H1 (cell line): Measurements from ENCODE around the gene C11orf71. TPM values are rescaled to one million over a fixed set of nuclear protein-coding genes. Genes with fewer than 3 reads are reported as not detected.

Source experiments
- CTCF ChIA-PET: fragments of 300-600 bp; sonication (Branson Sonifier 250); formaldehyde crosslinking; loops from one replicate; lab custom pipeline; 2021; ENCODE audit not compliant: partially characterized antibody; lab: Charles Lee
- POLR2A ChIA-PET: fragments of 300-600 bp; sonication (Branson Sonifier 250); formaldehyde crosslinking; loops from one replicate; lab custom pipeline; 2021; ENCODE audit warnings: inconsistent platforms; ENCODE audit not compliant: partially characterized antibody; lab: Charles Lee
- DNase-seq, 2 experiments: peaks; one replicate each; pipeline versions ENCODE4 v3.0.0 to v3.0.0-alpha.2; 2010 to 2022; ENCODE audit warnings: low spot score in 2 of 2, low read depth in 1 of 2, mixed read lengths in 1 of 2
- FAIRE-seq: peaks from 2 replicates; lab custom pipeline; 2011; peaks lifted over from hg19 to GRCh38; lab: Jason Lieb, UNC
- H2AFZ ChIP-seq: 2 replicates; pipeline ENCODE4 v1.8.1; 2012; ENCODE audit warnings: low read length, inconsistent platforms
- H2AK5ac ChIP-seq: 2 replicates; pipeline ENCODE4 v1.6.1; 2013; ENCODE audit warnings: low read depth, low read length
- H2BK120ac ChIP-seq: replicated peaks from 2 replicates; pipeline ENCODE3; 2013; ENCODE audit warnings: low read depth, low read length, inconsistent platforms
- H2BK12ac ChIP-seq: 2 replicates; pipeline ENCODE4 v1.6.1; 2013; ENCODE audit warnings: low read depth, low read length
- H2BK15ac ChIP-seq: 2 replicates; pipeline ENCODE4 v1.6.1; 2013; ENCODE audit warnings: low read length
- H2BK20ac ChIP-seq: 2 replicates; pipeline ENCODE4 v1.6.1; 2013; ENCODE audit warnings: low read length
- H2BK5ac ChIP-seq: 2 replicates; pipeline ENCODE4 v1.6.1; 2013; ENCODE audit warnings: low read depth, low read length
- H3K14ac ChIP-seq: 2 replicates; pipeline ENCODE4 v1.6.1; 2013; ENCODE audit warnings: inconsistent platforms; ENCODE audit not compliant: insufficient read length
- H3K18ac ChIP-seq: 2 replicates; pipeline ENCODE4 v1.6.1; 2013; ENCODE audit warnings: low read length; ENCODE audit errors: extremely low read depth
- H3K23ac ChIP-seq: 2 replicates; pipeline ENCODE4 v1.6.1; 2013; ENCODE audit warnings: inconsistent platforms; ENCODE audit not compliant: insufficient read length
- H3K23me2 ChIP-seq: 2 replicates; pipeline ENCODE4 v1.6.1; 2013; ENCODE audit warnings: low read depth, low read length
- H3K27ac ChIP-seq: 2 replicates; pipeline ENCODE4 v1.6.1; 2011; ENCODE audit warnings: low read depth, low read length, inconsistent platforms
- H3K27me3 ChIP-seq, 4 experiments: replicated peaks in 1 of 4; 1 replicate in 1 of 4; 2 replicates in 3 of 4; pipeline versions ENCODE4 v1.6.1 to v1.8.1; 2011 to 2013; ENCODE audit warnings: low read length in 3 of 4, mild to moderate bottlenecking in 3 of 4, inconsistent platforms in 2 of 4, mixed read lengths in 2 of 4, moderate library complexity in 1 of 4; ENCODE audit not compliant: control insufficient read depth in 3 of 4, insufficient read depth in 3 of 4; ENCODE audit errors: extremely low read depth in 1 of 4
- H3K36me3 ChIP-seq, 4 experiments: 2 replicates each; pipeline versions ENCODE4 v1.6.1 to v1.8.1; 2011 to 2013; ENCODE audit warnings: mild to moderate bottlenecking in 4 of 4, low read length in 3 of 4, moderate library complexity in 2 of 4, control low read depth in 1 of 4, inconsistent platforms in 1 of 4; ENCODE audit not compliant: insufficient read depth in 4 of 4, control insufficient read depth in 2 of 4
- H3K4ac ChIP-seq: replicated peaks from 2 replicates; pipeline ENCODE3; 2013; ENCODE audit warnings: low read length, low read depth, mixed read lengths, inconsistent platforms; ENCODE audit not compliant: insufficient read length
- H3K4me1 ChIP-seq, 4 experiments: replicated peaks in 1 of 4; 1 replicate in 1 of 4; 2 replicates in 3 of 4; pipeline versions ENCODE4 v1.6.1 to v1.8.1; 2011 to 2013; ENCODE audit warnings: low read length in 3 of 4, inconsistent platforms in 2 of 4, mixed read lengths in 1 of 4; ENCODE audit not compliant: insufficient read depth in 4 of 4, control insufficient read depth in 3 of 4
- H3K4me2 ChIP-seq, 2 experiments: 2 replicates each; pipeline versions ENCODE4 v1.6.1 to v1.8.1; 2011 to 2013; ENCODE audit warnings: low read depth in 2 of 2, low read length in 2 of 2, control low read depth in 1 of 2, inconsistent platforms in 1 of 2, mild to moderate bottlenecking in 1 of 2; ENCODE audit not compliant: insufficient read depth in 1 of 2
- H3K4me3 ChIP-seq, 4 experiments: fragments of 200-600, 300-600 bp in 1 of 4; sonication (generic), shearing (Covaris generic), sonication (Bioruptor Twin) in 1 of 4; 2 replicates each; pipeline versions ENCODE4 v1.5.1 to v1.8.1; 2011 to 2016; ENCODE audit warnings: low read length in 4 of 4, low read depth in 3 of 4, control low read depth in 2 of 4, inconsistent platforms in 2 of 4, mild to moderate bottlenecking in 2 of 4, mixed read lengths in 1 of 4, moderate library complexity in 1 of 4; ENCODE audit not compliant: insufficient read depth in 2 of 4; ENCODE audit errors: extremely low read depth in 1 of 4
- H3K56ac ChIP-seq: replicated peaks from 2 replicates; pipeline ENCODE3; 2013; ENCODE audit warnings: low read depth, mild to moderate bottlenecking, mixed read lengths, low read length, inconsistent platforms; ENCODE audit not compliant: insufficient read length
- H3K79me1 ChIP-seq: 2 replicates; pipeline ENCODE4 v1.6.1; 2013; ENCODE audit warnings: low read depth, low read length, control low read depth
- H3K79me2 ChIP-seq, 2 experiments: 2 replicates each; pipeline versions ENCODE4 v1.6.1 to v1.8.1; 2012 to 2013; ENCODE audit warnings: low read length in 2 of 2, mild to moderate bottlenecking in 2 of 2, inconsistent platforms in 1 of 2; ENCODE audit not compliant: insufficient read depth in 2 of 2, control insufficient read depth in 1 of 2
- H3K9ac ChIP-seq, 4 experiments: replicated peaks in 1 of 4; 1 replicate in 1 of 4; 2 replicates in 3 of 4; pipeline versions ENCODE4 v1.6.1 to v1.8.1; 2011 to 2013; ENCODE audit warnings: low read depth in 3 of 4, low read length in 3 of 4, control low read depth in 2 of 4, mild to moderate bottlenecking in 2 of 4, moderate library complexity in 2 of 4, inconsistent platforms in 1 of 4; ENCODE audit errors: extremely low read depth in 1 of 4
- H3K9me3 ChIP-seq, 2 experiments: 2 replicates each; pipeline versions ENCODE4 v1.6.1 to v1.8.1; 2012 to 2013; ENCODE audit warnings: mild to moderate bottlenecking in 2 of 2, moderate library complexity in 2 of 2, control low read depth in 1 of 2, inconsistent platforms in 1 of 2, low read depth in 1 of 2, low read length in 1 of 2, mixed read lengths in 1 of 2; ENCODE audit not compliant: insufficient read depth in 2 of 2
- H4K20me1 ChIP-seq, 2 experiments: replicated peaks in 1 of 2; 2 replicates each; pipeline versions ENCODE3 to v1.8.1; 2011 to 2013; ENCODE audit warnings: inconsistent platforms in 2 of 2, low read length in 2 of 2, mild to moderate bottlenecking in 1 of 2; ENCODE audit not compliant: insufficient read depth in 2 of 2, control insufficient read depth in 1 of 2
- H4K5ac ChIP-seq: 2 replicates; pipeline ENCODE4 v1.6.1; 2013; ENCODE audit warnings: low read length, low read depth, mixed read lengths, inconsistent platforms; ENCODE audit not compliant: insufficient read length
- H4K8ac ChIP-seq: 2 replicates; pipeline ENCODE4 v1.8.0; 2013; ENCODE audit warnings: mild to moderate bottlenecking, moderate library complexity, low read length, inconsistent platforms; ENCODE audit not compliant: insufficient read depth; ENCODE audit errors: extremely low read depth
- H4K91ac ChIP-seq: replicated peaks from 2 replicates; pipeline ENCODE3; 2013; ENCODE audit warnings: low read length, mixed read lengths, inconsistent platforms; ENCODE audit not compliant: insufficient read length
- ASH2L ChIP-seq: fragments of 200-600, 300-600 bp; sonication (generic); IDR thresholded peaks from one replicate; pipeline ENCODE4 v1.7.1; 2017; ENCODE audit warnings: low read length
- CEBPB ChIP-seq: IDR thresholded peaks from 2 replicates; pipeline ENCODE4 v1.6.1; 2012; ENCODE audit warnings: low read depth, low read length
- CREB1 ChIP-seq: IDR thresholded peaks from 2 replicates; pipeline ENCODE4 v1.6.1; 2012; ENCODE audit warnings: inconsistent platforms
- EGR1 ChIP-seq: IDR thresholded peaks from 2 replicates; pipeline ENCODE4 v1.6.1; 2011; ENCODE audit warnings: low read depth, low read length, borderline replicate concordance
- FOSL1 ChIP-seq: IDR thresholded peaks from 2 replicates; pipeline ENCODE4 v1.6.1; 2011; ENCODE audit warnings: mild to moderate bottlenecking, low read depth, low read length, moderate library complexity; ENCODE audit not compliant: insufficient read depth
- GABPA ChIP-seq: IDR thresholded peaks from 2 replicates; pipeline ENCODE4 v1.6.1; 2011; ENCODE audit warnings: mild to moderate bottlenecking, low read length, moderate library complexity, borderline replicate concordance; ENCODE audit not compliant: insufficient read depth
- HDAC6 ChIP-seq: IDR thresholded peaks from one replicate; pipeline ENCODE4 v1.7.1; 2012; ENCODE audit warnings: low read depth, mild to moderate bottlenecking, inconsistent platforms, low read length, moderate library complexity
- POLR2A ChIP-seq, 2 experiments: IDR thresholded peaks; 1 replicate in 1 of 2; 2 replicates in 1 of 2; pipeline ENCODE4 v1.6.1; 2011; ENCODE audit warnings: low read depth in 2 of 2, low read length in 2 of 2, mild to moderate bottlenecking in 2 of 2; ENCODE audit errors: control extremely low read depth in 1 of 2
- POU5F1 ChIP-seq: IDR thresholded peaks from 2 replicates; pipeline ENCODE4 v1.6.1; 2011; ENCODE audit warnings: low read depth, mild to moderate bottlenecking, low read length, moderate library complexity
- SAP30 ChIP-seq: fragments of 300-600 bp; sonication (generic); IDR thresholded peaks from 2 replicates; pipeline ENCODE4 v1.7.1; 2012; ENCODE audit warnings: low read length, moderate library complexity, mild to moderate bottlenecking, inconsistent platforms; ENCODE audit not compliant: insufficient read depth, insufficient replicate concordance
- SIRT6 ChIP-seq: IDR thresholded peaks from one replicate; pipeline ENCODE4 v1.7.1; 2012; ENCODE audit warnings: low read length, inconsistent platforms
- TAF1 ChIP-seq: IDR thresholded peaks from 2 replicates; pipeline ENCODE4 v1.6.1; 2011; ENCODE audit warnings: mild to moderate bottlenecking, low read depth, low read length
- TEAD4 ChIP-seq: IDR thresholded peaks from 2 replicates; pipeline ENCODE4 v1.6.1; 2012; ENCODE audit warnings: low read depth, low read length, inconsistent platforms, mixed read lengths
- WGBS, 2 experiments: shearing (Covaris generic) in 1 of 2; methylation state at CpG; one replicate each; pipeline versions ENCODE4 v1.1.6 to v1.1.7; 2013 to 2015; ENCODE audit warnings: low lambda C conversion rate in 2 of 2, mixed read lengths in 2 of 2, inconsistent platforms in 1 of 2, low coverage in 1 of 2, missing lambda C conversion rate in 1 of 2; ENCODE audit not compliant: insufficient replicate concordance in 2 of 2, insufficient coverage in 1 of 2, insufficient read length in 1 of 2; ENCODE audit errors: extremely low coverage in 1 of 2, missing lambda C conversion rate in 1 of 2; 5-methylcytosine and 5-hydroxymethylcytosine counted together
- polyA plus RNA-seq, 7 experiments: library from polyadenylated mRNA; depleted of rRNA in 3 of 7; stranded (reverse) in 5 of 7; unstranded in 2 of 7; fragments of >200 nt in 5 of 7; fragments of 200-250 nt in 2 of 7; gene quantifications; 1 replicate in 5 of 7; 2 replicates in 1 of 7; 4 replicates in 1 of 7; pipeline versions ENCODE4 v1.2.1 to v1.2.3, GENCODE V29; 2011 to 2013; ENCODE audit warnings: missing spikeins in 2 of 7, mixed read lengths in 2 of 7
- total RNA-seq: library from RNA; stranded (reverse); fragmentation: NEBNext Ultra II Directional; extraction: Animal tissue kit (Norgen Biotek cat#: 25700); gene quantifications from 2 replicates; pipeline ENCODE4 v1.2.1, GENCODE V29; 2021
- TF ChIP-seq, protein P1 (sequence below): IDR thresholded peaks from 2 replicates; pipeline ENCODE4 v1.6.1; 2011; ENCODE audit warnings: low read depth, mild to moderate bottlenecking, low read length; ENCODE audit not compliant: insufficient read depth

C11orf71 gene
- total and polyA plus RNA-seq, 2 of the 8 experiments (the other 6 are each of a cell fraction or from before 2014, with no cell fraction given): 5.4 to 8.7 TPM

DNA sequence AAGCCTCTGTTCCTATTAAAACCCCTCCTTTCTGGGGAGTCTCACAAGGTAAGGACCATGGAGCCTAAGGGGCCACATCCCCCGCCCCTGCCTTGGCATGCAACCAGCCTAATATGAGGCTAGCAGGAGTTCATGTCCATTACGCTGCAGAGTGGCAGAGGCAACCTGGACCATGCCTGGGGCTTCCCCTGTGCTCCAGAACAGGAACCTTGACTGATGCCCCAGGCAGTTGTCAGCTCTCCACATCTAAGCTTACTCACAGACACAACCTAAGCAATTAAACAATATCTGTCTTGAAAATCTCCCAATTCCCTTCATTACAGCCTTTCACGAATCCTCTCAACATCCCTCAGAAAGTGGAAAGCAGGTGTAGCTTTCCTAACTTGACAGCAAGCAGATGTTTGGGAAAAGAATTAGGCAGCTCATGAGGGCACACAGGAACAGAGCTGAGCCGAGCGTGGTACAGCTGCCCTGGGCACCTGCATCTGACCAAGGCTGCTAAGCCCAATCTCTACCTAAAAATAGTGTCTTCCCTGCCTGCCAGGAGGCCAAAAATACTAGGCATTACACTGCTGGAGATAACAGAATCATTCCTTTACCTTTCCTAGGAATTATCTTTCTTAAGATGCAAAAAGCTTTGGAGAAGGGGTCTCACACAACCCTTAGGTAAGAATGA, 20.8 kb downstream of the C11orf71 start:
- Histone ChIP-seq H4K8ac (no peak overlapping the region), H4K5ac (no peak overlapping the region), H3K23ac (no peak overlapping the region), H4K20me1 (no peaks in the 10 kb centered on the region), H2BK5ac (no peak overlapping the region), H3K36me3 (no peaks in the 10 kb centered on the region), H2BK120ac (no peak overlapping the region), H3K79me1 (no peaks in the 10 kb centered on the region), H3K4me1 (peaks cover 1 to 7% (median 5%) of the 10 kb centered on the region in 4 experiments; a peak in 5 of 7 replicates), H2AK5ac (no peak overlapping the region), H3K23me2 (no peaks in the 10 kb centered on the region; the same call in 1 of the 2 replicates), H4K91ac (no peak overlapping the region), H2BK20ac (no peak overlapping the region), H3K56ac (no peak overlapping the region), H3K79me2 (no peaks in the 10 kb centered on the region), H3K27ac (no peak overlapping the region), H3K9ac (no peak overlapping the region), H3K9me3 (no peaks in the 10 kb centered on the region), H3K14ac (no peak overlapping the region), H3K4me2 (no peak overlapping the region), H3K18ac (no peak overlapping the region), H2BK15ac (no peak overlapping the region), H3K4ac (no peak overlapping the region), H3K4me3 (no peak overlapping the region), H3K27me3 (no peaks in the 10 kb centered on the region), H2BK12ac (no peak overlapping the region), H2AFZ (no peak overlapping the region)
- ChIA-PET CTCF (interaction anchor here (1.5 to 2.3 kb wide), 3 partner anchors 12 to 16 kb away, joined by 3 to 8 read pairs (median 7); no protein-coding TSS in a partner anchor), POLR2A (no interaction called here)
- no peak for DNase-seq
- FAIRE-seq: no peak
- WGBS, 2 experiments: 92% methylated on average over 5 of the region's 5 CpGs; no CpG with 5 or more reads in 1 of the 2 experiments
- TF ChIP-seq POU5F1 (no peak), CEBPB (no peak), FOSL1 (no peak), POLR2A (IDR thresholded peaks at IDR 0.05; ENCODE audit: control extremely low read depth in 1 of 2, low read depth in 2 of 2, low read length in 2 of 2) (no peak), TEAD4 (no peak), SAP30 (no peak), HDAC6 (no peak), SIRT6 (no peak), EGR1 (no peak), GABPA (no peak), ASH2L (no peak), CREB1 (no peak), TAF1 (no peak)
- TF ChIP-seq, protein P1, sequence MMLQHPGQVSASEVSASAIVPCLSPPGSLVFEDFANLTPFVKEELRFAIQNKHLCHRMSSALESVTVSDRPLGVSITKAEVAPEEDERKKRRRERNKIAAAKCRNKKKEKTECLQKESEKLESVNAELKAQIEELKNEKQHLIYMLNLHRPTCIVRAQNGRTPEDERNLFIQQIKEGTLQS: no peak
